GM10248 (cell line): Measurements from ENCODE around the gene KCNQ4.

Experiments
- CTCF ChIA-PET: fragments of 300-600 bp; sonication (Branson Sonifier 250); formaldehyde crosslinking; extraction: SDS; loops from one replicate; lab custom pipeline; 2021; ENCODE audit warnings: antibody characterized with exemption; lab: Yijun Ruan, JAX
- POLR2A ChIA-PET: fragments of 350-650 bp; sonication (Branson Sonifier 250); formaldehyde crosslinking; extraction: SDS; loops from one replicate; lab custom pipeline; 2020; ENCODE audit warnings: antibody characterized with exemption; lab: Yijun Ruan, JAX
- DNase-seq: peaks from one replicate; pipeline ENCODE4 v3.0.0; 2012; ENCODE audit errors: extremely low spot score
- TF ChIP-seq, protein P1 (sequence below): IDR thresholded peaks from 2 replicates; pipeline ENCODE4 v1.5.1; 2012; ENCODE audit warnings: mild to moderate bottlenecking, low read depth; ENCODE audit errors: extremely low read depth, missing control alignments, control extremely low read depth

The KCNQ4 gene

DNA sequence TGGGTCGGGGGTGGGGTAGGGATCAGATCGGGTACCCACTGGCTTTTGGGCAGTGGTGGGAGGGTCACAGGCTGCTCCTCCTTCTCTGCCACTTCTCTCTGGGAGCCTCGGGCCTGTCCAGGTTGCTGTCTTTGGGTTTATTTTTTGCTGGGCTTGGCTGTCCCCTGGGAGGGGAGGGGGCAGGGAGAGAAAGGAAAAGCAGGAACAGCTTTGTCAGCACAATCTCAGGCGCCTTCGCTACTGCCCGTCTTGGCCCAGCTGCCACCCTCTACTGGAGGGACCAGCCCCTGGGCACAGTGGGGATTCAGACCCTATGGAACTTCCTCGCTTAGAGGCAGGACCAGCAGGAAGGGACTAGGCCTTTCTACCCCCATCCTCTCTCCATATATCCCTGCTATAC, 8.4 kb downstream of the KCNQ4 start:
- ChIA-PET POLR2A (no interaction called here), CTCF (interaction anchor here (7.9 kb wide), 1 partner anchor 18 kb away, joined by 77 read pairs; no protein-coding TSS in a partner anchor)
- no peak for DNase-seq
- TF ChIP-seq, protein P1, sequence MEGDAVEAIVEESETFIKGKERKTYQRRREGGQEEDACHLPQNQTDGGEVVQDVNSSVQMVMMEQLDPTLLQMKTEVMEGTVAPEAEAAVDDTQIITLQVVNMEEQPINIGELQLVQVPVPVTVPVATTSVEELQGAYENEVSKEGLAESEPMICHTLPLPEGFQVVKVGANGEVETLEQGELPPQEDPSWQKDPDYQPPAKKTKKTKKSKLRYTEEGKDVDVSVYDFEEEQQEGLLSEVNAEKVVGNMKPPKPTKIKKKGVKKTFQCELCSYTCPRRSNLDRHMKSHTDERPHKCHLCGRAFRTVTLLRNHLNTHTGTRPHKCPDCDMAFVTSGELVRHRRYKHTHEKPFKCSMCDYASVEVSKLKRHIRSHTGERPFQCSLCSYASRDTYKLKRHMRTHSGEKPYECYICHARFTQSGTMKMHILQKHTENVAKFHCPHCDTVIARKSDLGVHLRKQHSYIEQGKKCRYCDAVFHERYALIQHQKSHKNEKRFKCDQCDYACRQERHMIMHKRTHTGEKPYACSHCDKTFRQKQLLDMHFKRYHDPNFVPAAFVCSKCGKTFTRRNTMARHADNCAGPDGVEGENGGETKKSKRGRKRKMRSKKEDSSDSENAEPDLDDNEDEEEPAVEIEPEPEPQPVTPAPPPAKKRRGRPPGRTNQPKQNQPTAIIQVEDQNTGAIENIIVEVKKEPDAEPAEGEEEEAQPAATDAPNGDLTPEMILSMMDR = no peak

DNA sequence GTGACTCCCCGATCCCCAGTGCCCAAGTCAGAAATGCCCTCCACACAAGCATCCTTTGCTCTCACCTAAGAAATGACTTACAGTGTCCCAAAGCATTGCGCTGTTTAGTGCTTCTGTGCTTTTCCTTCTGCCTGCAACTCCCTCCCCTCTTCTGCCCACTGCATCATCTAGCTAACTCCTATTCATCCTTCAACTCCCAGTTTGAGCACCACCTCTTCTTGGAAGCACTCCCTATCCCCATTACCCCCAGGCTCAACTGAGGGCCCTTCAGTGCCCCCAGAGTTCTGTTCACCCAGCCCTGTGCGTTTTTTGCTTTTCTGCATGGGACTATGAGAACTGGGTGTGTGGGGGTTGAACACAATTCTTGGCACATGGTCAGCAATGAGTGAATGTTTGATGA, 10.0 kb downstream of the KCNQ4 start:
- TF ChIP-seq, protein P1 = no peak
- DNase-seq = no peak
- ChIA-PET CTCF (interaction anchor here (1.0 to 2.4 kb wide), 2 partner anchors 19 to 56 kb away, joined by 3 to 11 read pairs; no protein-coding TSS in a partner anchor), POLR2A (no interaction called here)

DNA sequence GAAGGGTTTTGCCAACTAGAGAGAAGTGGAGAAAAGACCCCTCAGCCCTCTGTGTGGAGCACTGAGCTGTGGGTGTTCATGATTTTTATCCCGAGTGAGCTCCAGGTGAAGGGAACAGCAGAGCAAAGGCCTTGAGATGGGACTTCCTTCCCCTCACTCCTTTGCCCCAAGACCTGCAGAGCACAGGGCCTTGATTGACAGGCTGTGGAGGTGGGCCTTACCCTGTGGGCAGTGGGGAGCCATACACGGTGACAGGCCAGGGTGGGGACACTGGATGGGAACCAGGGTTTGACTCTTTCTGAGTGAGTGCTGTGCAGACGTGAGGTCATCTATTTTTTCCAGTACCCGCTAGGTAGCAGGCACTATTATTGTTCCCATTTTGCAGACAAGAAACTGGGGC, 10.5 kb downstream of the KCNQ4 start:
- no peak for DNase-seq
- CTCF ChIA-PET = interaction anchor here (2.4 to 5.9 kb wide), 2 partner anchors 20 to 56 kb away, joined by 11 to 22 read pairs; no protein-coding TSS in a partner anchor
- TF ChIP-seq, protein P1 = no peak
- POLR2A ChIA-PET = no interaction called here

DNA sequence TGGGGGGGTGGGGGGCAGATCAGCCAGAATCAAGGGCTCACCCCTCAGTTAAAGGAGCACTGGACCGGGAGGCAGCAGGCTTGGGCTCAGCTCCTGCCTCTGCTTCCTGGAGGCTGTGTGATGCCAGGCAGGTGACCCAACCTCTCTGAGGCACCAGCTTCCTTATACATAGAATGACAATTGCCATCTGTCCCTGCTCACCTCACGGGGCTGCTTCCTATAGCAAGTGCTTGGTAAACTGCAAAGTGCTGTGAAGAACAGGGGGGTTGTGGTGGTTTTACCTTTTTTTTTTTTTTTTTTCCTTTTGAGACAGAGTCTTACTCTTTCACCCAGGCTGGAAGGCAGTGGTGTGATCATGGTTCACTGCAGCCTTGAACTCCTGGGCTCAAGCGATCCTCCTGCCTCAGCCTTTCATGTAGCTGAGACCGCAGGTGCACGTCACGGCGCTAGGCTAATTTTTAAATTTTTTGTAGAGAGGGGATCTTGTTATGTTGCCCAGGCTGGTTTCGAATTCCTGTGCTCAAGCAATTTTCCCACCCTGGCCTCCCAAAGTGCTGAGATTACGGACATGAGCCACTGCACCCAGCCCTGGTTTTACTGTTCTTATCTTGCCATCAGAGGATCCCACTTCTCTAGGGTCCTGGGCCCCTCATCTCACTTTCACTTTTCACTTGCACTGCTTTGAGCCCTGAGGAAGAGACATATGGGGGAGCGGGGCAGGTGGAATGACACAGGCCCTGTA, 11.6 kb downstream of the KCNQ4 start:
- TF ChIP-seq, protein P1 = no peak
- POLR2A ChIA-PET = interaction anchor here (1.1 kb wide), 1 partner anchor 870 kb away, joined by 6 read pairs; no protein-coding TSS in a partner anchor
- DNase-seq = no peak
- CTCF ChIA-PET = interaction anchor here (0.7 to 5.9 kb wide), 4 partner anchors 21 to 55 kb away, joined by 3 to 26 read pairs (median 16); no protein-coding TSS in a partner anchor

DNA sequence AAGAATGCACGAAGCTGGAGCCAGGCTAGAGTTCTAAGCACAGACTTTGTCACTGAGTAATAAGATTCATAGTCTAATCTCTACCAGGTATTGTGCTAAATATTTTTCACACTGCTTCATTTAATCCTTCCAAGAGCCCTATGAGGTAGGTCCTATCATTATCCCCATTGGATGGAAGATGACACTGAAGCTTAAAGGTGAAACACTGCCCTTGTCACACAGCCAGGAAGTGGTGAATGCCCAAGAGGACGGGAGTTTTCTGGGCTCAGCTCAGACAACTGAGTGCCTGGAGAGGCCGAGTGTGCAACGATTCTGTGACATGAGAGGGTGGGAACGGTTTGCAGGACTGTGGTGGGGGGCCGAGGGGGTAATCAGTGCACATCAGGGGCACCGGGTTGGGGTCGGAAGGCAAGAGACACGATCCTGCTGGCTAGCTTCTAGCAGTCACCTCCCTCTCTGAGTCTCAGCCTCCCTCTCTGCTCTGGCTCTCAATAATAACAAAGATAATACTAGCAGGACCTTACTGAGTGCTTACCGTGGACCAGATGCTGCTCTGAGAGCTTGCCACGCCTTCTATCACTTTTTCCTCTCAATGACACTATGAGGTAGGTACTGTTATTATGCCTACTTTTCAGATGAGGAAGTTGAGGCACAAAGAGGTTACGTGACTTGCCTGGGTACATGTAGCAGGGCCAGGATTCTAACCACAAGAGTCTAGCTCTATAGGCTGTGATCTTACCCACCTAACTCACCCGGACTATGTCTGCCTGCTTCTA, 12.4 kb downstream of the KCNQ4 start:
- CTCF ChIA-PET = interaction anchor here (3.5 to 5.9 kb wide), 2 partner anchors 22 to 54 kb away, joined by 22 to 26 read pairs; no protein-coding TSS in a partner anchor
- TF ChIP-seq, protein P1 = no peak
- no peak for DNase-seq
- POLR2A ChIA-PET = no interaction called here
